Mucosa of descending colon (tissue), 3 donors: ENCODE results near the gene FLAD1. TPM values are rescaled to one million over a fixed set of nuclear protein-coding genes. Genes with fewer than 3 reads are reported as not detected.

Experiments
- ATAC-seq: fragments of 200-7000 bp; cut with Tn5 transposase; one replicate; pipeline ENCODE4 v1.9.1; 2020; ENCODE audit warnings: mild to moderate bottlenecking, moderate library complexity
- DNase-seq, 3 donors: peaks; one replicate each; pipeline ENCODE4 v3.0.0-alpha.2; 2020
- H3K36me3 ChIP-seq: fragments of 200-600 bp; one replicate; pipeline ENCODE4 v1.8.0; 2021; ENCODE audit warnings: low read depth, mild to moderate bottlenecking
- H3K4me1 ChIP-seq: fragments of 200-600 bp; one replicate; pipeline ENCODE4 v1.8.0; 2021; ENCODE audit warnings: low read depth, mild to moderate bottlenecking
- H3K4me3 ChIP-seq: fragments of 200-600 bp; one replicate; pipeline ENCODE4 v1.8.0; 2021; ENCODE audit warnings: mild to moderate bottlenecking
- H3K9me3 ChIP-seq: fragments of 200-600 bp; one replicate; pipeline ENCODE4 v1.8.0; 2021; ENCODE audit warnings: mild to moderate bottlenecking
- intact Hi-C, 2 donors: fragments of 100-400 bp; cut with DNase I in 1 of 2; cut with micrococcal nuclease in 1 of 2; formaldehyde crosslinking; loops; one replicate each; pipeline versions ENCODE4 v1.11.0 to v1.11.1; 2022; cut with DNase I, micrococcal nuclease
- total RNA-seq, 3 donors: library from RNA; stranded (reverse); fragmentation: NEBNext Ultra II Directional in 2 of 3; extraction: Animal tissue kit (Norgen Biotek cat#: 25700) in 2 of 3; gene quantifications; one replicate each; pipeline versions ENCODE4 v1.2.1 to v1.2.4, GENCODE V29; 2021 to 2023
- TF ChIP-seq, protein P1 (sequence below): fragments of 200-600 bp; IDR thresholded peaks from one replicate; pipeline ENCODE4 v1.8.0; 2022; ENCODE audit warnings: antibody characterized with exemption, mild to moderate bottlenecking
- donor health status: DM: no; HTN: no; CAD: no; lungs with moderate emphysema.
- donor health status: DM: no; HTN: no; CAD: no.
- donor health status: DM: no; HTN: yes; CAD: no.

The FLAD1 gene
- total RNA-seq, 3 donors from 2014 or later = 28.4 to 40.4 (median 31.2) TPM

DNA sequence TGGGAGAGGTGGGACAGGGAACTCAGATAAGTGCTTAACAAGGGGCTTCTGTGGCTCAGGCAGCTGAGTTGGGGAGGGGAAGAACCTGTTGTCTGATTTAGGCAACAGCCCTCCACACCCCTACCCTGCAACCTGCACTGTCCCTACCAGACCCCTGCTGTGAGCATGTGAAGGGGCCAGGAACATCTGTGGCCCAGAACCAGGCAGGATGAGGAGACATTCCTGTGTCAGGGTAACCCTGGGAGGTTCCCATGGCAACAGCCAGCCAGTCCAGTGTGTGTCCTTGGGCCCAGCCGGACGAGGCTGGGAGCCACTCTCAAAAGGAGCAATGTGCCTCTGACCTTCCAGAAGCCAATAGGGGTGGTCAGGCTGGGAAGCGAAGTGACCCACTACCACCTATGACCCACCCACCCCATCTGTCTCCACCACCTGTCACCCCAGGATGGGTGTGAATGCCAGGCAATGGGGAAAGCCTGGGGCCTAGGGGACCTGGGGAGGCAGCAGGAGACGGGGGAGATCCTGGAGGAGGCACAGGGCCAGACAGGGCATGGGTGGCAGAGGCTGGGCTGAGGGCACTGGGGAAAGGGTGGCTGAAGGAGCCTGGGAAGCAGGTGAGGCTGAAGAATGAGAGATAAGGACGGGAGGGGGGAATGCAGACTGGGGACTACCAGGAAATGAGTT lies 41.7 kb upstream of the FLAD1 start:
- H3K36me3 ChIP-seq = no peaks in the 10 kb centered on the region

DNA sequence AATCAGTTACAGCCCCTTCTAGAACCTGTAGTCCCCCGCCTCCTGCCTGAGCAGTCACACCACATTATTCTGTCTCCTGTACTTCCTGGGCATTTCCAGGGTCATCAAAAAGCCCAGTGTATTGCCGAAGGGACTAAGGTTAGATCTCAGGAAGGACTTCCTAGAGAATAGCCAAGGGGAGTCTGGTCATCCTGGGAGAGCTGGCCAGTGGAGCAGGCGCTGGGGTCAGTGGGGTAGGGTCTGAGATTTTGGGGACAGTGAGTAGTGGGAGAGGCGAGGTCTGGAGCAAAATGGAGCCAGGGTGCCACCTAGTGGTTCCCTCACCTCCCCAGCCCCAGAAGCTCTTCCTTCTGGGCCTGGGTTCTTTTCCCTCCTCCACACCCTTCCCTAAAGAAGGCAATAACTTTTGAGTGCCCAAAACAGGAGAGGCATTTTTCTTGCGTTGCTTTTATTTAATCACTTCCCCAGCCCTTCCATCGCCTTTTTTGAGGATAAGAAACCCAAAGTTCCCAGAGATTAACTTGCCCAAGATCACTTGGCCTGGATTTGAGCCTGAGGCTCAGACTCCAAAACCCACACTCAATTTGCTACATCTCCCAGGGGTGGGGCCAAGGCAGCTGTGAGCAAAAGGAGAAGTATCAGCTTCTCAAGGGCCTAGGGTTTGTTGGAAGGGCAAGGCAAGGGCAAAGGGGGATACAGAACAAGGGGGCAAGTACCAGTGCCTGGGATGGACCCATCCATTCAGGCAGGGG lies 39.3 kb upstream of the FLAD1 start:
- TF ChIP-seq, protein P1, sequence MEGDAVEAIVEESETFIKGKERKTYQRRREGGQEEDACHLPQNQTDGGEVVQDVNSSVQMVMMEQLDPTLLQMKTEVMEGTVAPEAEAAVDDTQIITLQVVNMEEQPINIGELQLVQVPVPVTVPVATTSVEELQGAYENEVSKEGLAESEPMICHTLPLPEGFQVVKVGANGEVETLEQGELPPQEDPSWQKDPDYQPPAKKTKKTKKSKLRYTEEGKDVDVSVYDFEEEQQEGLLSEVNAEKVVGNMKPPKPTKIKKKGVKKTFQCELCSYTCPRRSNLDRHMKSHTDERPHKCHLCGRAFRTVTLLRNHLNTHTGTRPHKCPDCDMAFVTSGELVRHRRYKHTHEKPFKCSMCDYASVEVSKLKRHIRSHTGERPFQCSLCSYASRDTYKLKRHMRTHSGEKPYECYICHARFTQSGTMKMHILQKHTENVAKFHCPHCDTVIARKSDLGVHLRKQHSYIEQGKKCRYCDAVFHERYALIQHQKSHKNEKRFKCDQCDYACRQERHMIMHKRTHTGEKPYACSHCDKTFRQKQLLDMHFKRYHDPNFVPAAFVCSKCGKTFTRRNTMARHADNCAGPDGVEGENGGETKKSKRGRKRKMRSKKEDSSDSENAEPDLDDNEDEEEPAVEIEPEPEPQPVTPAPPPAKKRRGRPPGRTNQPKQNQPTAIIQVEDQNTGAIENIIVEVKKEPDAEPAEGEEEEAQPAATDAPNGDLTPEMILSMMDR = peak; percentile 50
- intact Hi-C loops = no loop called here
- DNase-seq = peak in 1 of 3 donors; percentile 72

More for the DNA sequence above, 41.7 kb upstream of the FLAD1 start:
- DNase-seq = peak in 1 of 3 donors; percentile 56
- TF ChIP-seq, protein P1 = no peak
- Histone ChIP-seq H3K4me1 (peaks cover 8% of the 10 kb centered on the region), H3K4me3 (no peak overlapping the region), H3K9me3 (no peaks in the 10 kb centered on the region)
- ATAC-seq = no peak
- intact Hi-C loops = no loop called here

DNA sequence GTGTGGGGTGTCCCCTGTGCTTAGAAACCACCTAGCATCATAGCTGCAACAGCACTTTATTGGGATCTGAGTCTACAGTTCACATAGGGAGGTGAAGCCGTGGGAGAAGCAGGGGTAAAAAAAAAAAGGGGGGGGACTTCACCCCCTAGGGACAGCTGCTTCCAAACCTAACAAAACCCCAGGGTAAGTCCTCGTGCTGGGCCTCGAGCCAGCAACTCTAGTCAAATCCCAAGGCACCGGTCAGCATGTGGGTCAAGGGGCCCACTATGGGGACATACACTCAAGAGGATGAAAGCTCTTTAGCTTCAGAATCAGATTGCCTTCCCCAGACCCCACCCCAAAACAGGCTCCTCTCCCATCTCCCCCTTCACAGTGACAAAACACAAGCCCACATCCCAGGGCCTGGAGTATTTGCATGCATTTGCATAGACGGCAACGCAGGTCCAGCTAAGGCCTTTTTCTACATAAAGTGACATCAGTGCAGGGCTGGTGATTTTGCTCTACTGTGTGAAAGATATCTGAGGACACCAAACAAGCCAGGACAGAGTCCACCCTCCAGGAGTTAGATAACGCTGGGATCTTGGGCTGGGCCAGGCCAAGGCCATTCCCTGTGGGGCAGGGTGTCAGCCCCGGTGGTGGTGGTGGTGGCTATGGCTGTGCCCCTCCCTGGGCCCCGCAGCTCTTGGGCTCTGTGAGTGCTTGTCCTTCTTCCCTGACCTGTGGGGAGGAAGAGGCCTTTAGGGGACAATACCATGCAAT lies 38.6 kb upstream of the FLAD1 start:
- intact Hi-C loops = no loop called here
- no peak overlapping the region for H3K4me3 ChIP-seq
- TF ChIP-seq, protein P1 = no peak
- peak; percentile 47 for ATAC-seq
- H3K36me3 ChIP-seq = no peaks in the 10 kb centered on the region
- no peaks in the 10 kb centered on the region for H3K9me3 ChIP-seq
- DNase-seq = no peak
- peaks cover 8% of the 10 kb centered on the region for H3K4me1 ChIP-seq

More for the DNA sequence above, 39.3 kb upstream of the FLAD1 start:
- peaks cover 8% of the 10 kb centered on the region for H3K4me1 ChIP-seq
- peak; percentile 60 for ATAC-seq
- H3K4me3 ChIP-seq = no peak overlapping the region
- no peaks in the 10 kb centered on the region for H3K36me3 ChIP-seq
- H3K9me3 ChIP-seq = no peaks in the 10 kb centered on the region

DNA sequence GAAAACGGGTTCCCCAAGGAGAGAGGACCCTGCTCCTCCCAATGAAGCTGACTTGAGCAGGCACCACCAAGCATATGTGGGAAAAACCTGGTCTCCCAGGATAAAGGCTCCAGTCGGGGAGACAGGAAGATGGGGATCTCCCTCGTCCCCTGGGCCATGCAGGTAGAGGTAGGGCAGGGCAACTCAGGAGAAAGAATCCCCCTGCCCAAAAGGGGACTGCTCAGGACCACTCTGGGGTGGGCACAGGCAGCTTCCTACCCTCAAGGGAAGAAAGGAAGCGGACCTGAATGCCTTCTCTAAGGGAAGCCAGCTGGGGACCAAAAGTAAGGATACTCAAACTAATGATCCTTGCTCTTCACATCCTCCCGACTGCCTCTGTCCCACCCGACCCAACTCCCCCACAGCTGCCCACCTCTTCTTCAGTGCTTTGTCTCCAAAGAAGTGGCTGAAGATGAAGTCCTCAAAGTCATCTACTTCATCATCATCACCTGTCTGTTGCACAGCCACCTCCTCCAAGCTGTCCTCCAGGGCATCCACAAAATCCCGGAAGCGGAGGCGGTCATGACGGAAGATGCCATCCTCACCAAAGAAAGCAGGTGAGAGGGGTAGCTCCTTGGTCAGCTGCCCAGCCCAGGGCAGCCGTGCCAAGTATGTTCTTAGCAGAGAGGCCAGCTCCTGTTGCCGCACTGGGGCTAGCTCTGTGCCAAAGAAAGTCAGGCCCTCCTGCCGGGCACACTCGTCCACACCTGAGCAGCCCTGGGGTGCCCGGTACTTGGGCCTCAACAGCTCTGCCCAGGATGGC lies 37.8 kb upstream of the FLAD1 start:
- intact Hi-C loops = no loop called here
- TF ChIP-seq, protein P1 = no peak
- no peak overlapping the region for H3K4me3 ChIP-seq
- ATAC-seq (no peak), DNase-seq (no peak)
- H3K36me3 ChIP-seq = no peaks in the 10 kb centered on the region
- H3K4me1 ChIP-seq = peaks cover 8% of the 10 kb centered on the region
- no peaks in the 10 kb centered on the region for H3K9me3 ChIP-seq
